Midbrain (tissue), 1 donor: ENCODE measurements around the gene MGAT4B.
A peak's percentile ranks its signal among the peaks of the same experiment; 100 is the strongest.
"Not testable (repeated sequence)": the region's sequence is repeated elsewhere in the genome, so short reads cannot be mapped to it uniquely, and the experiment has no call there.

ENCODE experiments used
- DNase-seq: peaks from one replicate; lab custom pipeline; 2025; lab: John Stamatoyannopoulos, UW

The MGAT4B gene

GRCh38 chr5:179806250-179807048 is at the start of gene MGAT4B:
TSS of gene MGAT4B (minus strand) at chr5:179806866. CDS start at chr5:179806583, 283 bp downstream.
- DNase-seq: peak; percentile 67

GRCh38 chr5:179854356-179854755 is 47.7 kb upstream of the MGAT4B start:
- no peak for DNase-seq

GRCh38 chr5:179852993-179853547 is 46.4 kb upstream of the MGAT4B start:
- DNase-seq: no peak

GRCh38 chr5:179841621-179842020 is 35.0 kb upstream of the MGAT4B start:
- DNase-seq: no peak

- DNase-seq: no peak
Measured at GRCh38 chr5:179840766-179841165, 34.1 kb upstream of the MGAT4B start.

GRCh38 chr5:179840321-179840720 is 33.7 kb upstream of the MGAT4B start:
- no peak for DNase-seq

GRCh38 chr5:179839328-179840256 is 32.9 kb upstream of the MGAT4B start:
- DNase-seq: no peak

GRCh38 chr5:179837076-179838011 is 30.7 kb upstream of the MGAT4B start:
- no peak for DNase-seq

GRCh38 chr5:179836225-179837019 is 29.8 kb upstream of the MGAT4B start:
- no peak for DNase-seq

GRCh38 chr5:179834871-179835270 is 28.2 kb upstream of the MGAT4B start:
- DNase-seq: not testable (repeated sequence)

- DNase-seq: no peak
Measured at GRCh38 chr5:179834120-179834519, 27.5 kb upstream of the MGAT4B start.

- DNase-seq: no peak
Measured at GRCh38 chr5:179833709-179834070, 27.0 kb upstream of the MGAT4B start.

GRCh38 chr5:179833056-179833708 is 26.5 kb upstream of the MGAT4B start:
- DNase-seq: no peak

- no peak for DNase-seq
Measured at GRCh38 chr5:179832039-179832745, 25.5 kb upstream of the MGAT4B start.

GRCh38 chr5:179830818-179831468 is 24.3 kb upstream of the MGAT4B start:
- no peak for DNase-seq

- DNase-seq: no peak
Measured at GRCh38 chr5:179829732-179830435, 23.2 kb upstream of the MGAT4B start.

- DNase-seq: no peak
Measured at GRCh38 chr5:179828756-179829421, 22.2 kb upstream of the MGAT4B start.

- DNase-seq: no peak
Measured at GRCh38 chr5:179827680-179828079, 21.0 kb upstream of the MGAT4B start.
